ENCODE data around the gene SLC25A51. TPM values are rescaled to one million over a fixed set of nuclear protein-coding genes. Genes with fewer than 3 reads are reported as not detected.

Gene SLC25A51
- total RNA-seq, 1 donor from 2014 or later, result 40.1 TPM

- DNase-seq (ENCODE audit: low read depth), result peak; percentile 48
Observed at GRCh38 chr9:37938121-37938891, 34.4 kb upstream of the SLC25A51 start.

DNA sequence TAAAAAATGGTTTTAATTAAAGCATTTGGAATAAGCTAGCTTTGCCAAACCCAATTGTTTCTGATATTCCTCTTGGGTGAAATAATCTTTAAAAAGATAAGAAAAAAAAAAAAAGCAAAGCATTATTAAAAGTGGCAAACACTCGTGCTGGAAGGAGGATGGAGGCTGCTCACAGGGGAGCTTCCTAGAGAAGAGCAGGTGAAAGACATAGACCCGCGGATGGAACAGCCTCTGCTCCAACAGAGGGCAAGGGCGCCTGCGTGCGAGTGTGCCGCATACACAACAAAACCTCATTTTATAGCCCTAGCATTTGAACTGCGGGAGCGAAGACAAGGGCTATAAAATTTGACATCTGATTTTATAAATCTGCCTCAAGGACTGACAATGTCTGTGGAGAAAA lies 33.4 kb upstream of the SLC25A51 start:
- no peak for DNase-seq (ENCODE audit: low read depth)

GRCh38 chr9:37936965-37937364 lies 33.0 kb upstream of the SLC25A51 start:
- peak; percentile 63 for DNase-seq (ENCODE audit: low read depth)

GRCh38 chr9:37936376-37936775 lies 32.4 kb upstream of the SLC25A51 start:
- DNase-seq (ENCODE audit: low read depth), result no peak

DNA sequence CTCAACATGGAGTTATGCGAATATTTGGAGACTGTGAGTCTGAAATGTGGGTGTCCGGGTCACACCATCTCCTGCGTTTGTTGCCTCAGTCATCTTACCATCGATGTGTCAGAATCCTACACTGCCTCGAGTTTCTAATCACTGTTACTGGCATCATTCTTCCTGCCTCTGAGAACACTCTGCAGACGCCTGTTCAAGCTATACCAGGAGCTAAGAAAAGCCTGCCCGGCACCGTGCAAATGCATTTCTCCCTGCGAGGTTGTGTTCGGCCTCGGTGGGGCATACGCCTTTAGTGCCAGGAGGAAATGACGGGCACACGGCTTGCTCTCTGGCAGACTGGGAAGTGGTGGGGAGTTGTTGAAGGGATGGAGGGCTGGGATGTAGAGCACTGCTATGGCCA lies 31.2 kb upstream of the SLC25A51 start:
- no peak for DNase-seq (ENCODE audit: low read depth)

GRCh38 chr9:37931592-37931991 lies 27.7 kb upstream of the SLC25A51 start:
- no peak for DNase-seq (ENCODE audit: low read depth)

GRCh38 chr9:37929441-37929895 lies 25.5 kb upstream of the SLC25A51 start:
- no peak for DNase-seq (ENCODE audit: low read depth)

GRCh38 chr9:37928552-37929430 lies 24.9 kb upstream of the SLC25A51 start:
- no peak for DNase-seq (ENCODE audit: low read depth)

GRCh38 chr9:37927601-37928551 lies 23.9 kb upstream of the SLC25A51 start:
- no peak for DNase-seq (ENCODE audit: low read depth)

GRCh38 chr9:37927132-37927531 lies 23.2 kb upstream of the SLC25A51 start:
- DNase-seq (ENCODE audit: low read depth), result no peak

GRCh38 chr9:37926737-37927118 lies 22.8 kb upstream of the SLC25A51 start:
- no peak for DNase-seq (ENCODE audit: low read depth)

DNA sequence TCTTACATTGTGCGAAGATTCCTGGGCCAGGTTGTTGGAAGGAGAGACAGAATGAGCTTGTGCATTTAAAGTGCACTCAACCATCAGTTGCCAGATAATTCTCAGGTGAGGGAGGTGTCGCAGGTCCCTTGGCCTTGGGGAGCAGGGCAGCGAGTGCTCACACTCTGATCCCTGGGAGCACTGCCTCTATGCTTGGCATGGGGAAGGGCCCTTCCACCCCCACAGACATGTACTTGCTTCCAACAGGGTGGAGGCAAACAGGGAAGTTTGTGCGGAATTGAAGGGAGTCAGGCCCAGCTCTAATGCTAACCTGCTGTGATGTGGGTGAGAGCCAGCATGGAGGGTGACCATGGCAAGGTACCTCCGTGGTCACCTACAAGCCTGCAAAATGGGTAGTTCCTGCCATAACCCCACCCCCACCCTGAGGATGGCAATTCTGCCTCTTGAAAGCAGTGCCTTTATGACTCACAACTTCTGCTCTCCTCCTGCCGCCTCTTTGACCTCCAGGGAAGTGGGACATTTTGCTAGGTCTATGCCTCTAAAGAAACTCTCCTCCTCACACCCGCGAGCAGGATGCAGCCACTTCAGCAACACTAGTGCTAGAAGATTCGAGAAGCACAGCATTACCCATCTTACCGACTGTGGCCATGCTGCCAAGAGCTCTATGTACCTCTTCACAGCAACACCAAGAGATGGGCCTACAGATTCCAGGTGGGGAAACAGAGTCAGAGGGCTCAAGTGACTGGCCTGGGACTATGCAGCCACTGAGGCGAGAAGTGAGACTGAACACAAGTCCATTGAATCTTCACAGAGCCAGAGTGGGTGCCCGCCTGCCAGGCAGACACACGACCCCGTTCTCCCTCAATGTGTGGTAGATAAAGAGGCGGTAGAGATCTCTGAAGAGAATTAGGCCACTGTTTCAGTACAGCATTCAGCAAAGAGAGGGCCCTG lies 22.1 kb upstream of the SLC25A51 start:
- DNase-seq (ENCODE audit: low read depth), result no peak

- DNase-seq (ENCODE audit: low read depth), result no peak
Observed at GRCh38 chr9:37925006-37925405, 21.1 kb upstream of the SLC25A51 start.

- no peak for DNase-seq (ENCODE audit: low read depth)
Observed at GRCh38 chr9:37924538-37924937, 20.6 kb upstream of the SLC25A51 start.

GRCh38 chr9:37923796-37924427 lies 20.0 kb upstream of the SLC25A51 start:
- no peak for DNase-seq (ENCODE audit: low read depth)

DNA sequence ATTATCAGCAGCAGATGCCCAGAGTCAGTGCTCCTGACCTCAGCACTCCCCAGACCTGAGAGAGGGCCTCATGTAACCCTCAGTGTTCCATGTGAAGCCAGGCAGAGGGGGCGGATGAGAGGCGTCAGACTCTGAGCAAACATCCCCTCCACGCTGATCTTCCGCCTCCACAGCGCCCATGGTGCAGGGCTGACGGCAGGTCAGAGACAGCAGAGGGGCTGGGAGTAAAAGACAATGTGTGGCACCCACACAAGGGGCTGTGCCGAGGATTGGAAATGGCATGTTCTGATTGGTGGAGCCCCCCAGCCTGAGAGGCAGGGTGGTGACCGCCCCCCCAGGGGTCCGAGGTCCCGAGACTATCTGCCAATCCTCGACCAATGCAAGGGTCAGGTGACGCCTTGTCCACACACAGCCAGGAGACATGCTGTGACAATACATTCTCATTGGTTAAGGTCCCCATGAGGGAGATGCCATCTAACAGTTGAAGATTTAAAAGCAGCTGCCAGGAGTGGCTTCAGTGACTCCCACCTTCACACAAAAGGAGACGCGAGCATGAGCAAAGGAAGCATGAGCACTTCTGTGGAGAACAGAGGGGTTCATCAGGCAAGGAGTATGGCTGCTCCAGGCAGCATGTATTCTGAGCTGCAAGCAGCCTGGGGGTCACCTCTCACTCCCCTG lies 19.3 kb upstream of the SLC25A51 start:
- DNase-seq (ENCODE audit: low read depth), result no peak

- no peak for DNase-seq (ENCODE audit: low read depth)
Observed at GRCh38 chr9:37922363-37923117, 18.6 kb upstream of the SLC25A51 start.

All from myocyte (in vitro differentiated cells).